ENCODE data around the gene GPR4.
A peak's percentile ranks its signal among the peaks of the same experiment; 100 is the strongest.

The GPR4 gene

GRCh38 chr19:45587873-45588272 lies 14.1 kb downstream of the GPR4 start:
- DNase-seq: no peak

GRCh38 chr19:45585158-45585577 lies 16.8 kb downstream of the GPR4 start:
- no peak for DNase-seq

DNA sequence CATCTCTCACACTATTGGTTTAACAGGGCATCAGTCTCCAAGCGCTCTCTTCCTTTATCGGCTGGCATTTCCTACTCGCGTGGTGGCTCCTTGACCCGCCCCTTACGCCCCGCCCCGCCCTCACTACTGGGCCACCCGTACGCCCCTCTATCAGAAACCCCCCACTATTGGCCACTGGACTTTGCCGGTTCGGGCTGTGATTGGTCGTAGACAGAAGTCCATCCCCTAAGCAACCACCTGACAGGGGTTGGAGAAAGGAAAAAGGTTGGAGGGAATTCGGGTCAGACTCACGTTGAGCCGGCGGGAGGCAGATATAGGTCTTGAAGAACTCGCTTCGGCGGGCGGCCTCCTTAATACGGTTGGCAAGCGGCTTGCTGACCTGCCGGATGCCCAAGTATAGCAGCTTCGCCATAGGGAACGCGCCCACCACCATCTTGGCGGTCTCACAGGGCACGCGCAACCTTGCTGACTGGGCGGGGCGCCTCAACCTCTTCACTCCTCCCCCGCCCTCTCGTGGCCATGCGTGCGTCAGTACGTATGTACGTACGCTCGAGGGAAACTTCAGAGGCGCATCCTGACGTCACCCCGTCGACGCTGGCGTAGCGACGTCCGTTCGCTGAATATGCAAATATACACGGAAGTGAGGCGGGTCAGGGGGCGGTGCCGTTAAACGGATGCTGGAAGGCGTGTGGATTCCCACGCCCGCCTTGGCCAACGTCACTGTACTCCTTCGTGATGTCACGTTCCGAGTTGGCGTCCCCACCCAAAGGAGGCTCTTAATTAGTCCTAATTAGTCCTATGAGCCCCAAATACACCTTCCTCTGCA lies 17.5 kb downstream of the GPR4 start, which contains the start of gene OPA3:
Gene OPA3 (minus strand): TSS at position 471 of the 826 bp plus-strand sequence. CDS start 38 bp downstream, at position 433.
- peak; percentile 98 for DNase-seq

DNA sequence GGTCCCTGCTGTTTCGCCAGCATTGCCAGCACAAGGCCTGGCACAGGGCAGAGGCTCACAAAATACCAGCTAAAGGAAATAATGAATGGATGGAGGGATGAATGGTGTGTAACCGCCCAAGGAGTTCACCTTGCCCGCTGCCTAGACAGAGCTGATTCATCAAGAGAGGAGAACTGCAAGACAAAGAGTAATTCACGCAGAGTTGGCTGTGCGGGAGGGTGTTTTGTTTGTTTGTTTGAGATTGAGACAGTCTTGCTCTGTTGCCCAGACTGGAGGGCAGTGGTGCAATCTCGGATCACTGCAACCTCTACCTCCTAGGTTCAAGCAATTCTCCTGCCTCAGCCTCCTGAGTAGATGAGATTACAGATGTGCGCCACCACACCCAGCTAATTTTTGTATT lies 20.4 kb downstream of the GPR4 start:
- DNase-seq: no peak

DNA sequence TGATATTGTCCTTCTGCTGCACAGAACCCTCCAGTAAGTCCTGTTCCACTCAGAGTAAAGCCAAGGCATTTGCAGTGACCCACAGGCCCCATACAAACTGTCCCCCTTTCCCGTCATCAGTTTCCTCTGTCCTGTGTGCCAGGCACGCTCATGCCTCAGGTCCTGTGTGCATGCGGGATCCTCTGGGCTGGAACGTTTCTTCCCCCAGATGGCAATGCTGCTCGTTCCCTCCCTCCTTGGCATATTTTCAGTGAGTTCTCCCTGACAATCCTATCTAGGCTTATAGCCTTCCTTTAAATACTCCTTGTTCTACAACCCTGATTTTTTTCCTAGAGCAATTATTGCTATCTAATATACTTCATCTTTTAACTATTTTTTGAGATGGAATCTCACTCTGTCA lies 23.2 kb downstream of the GPR4 start:
- DNase-seq: no peak

GRCh38 chr19:45577111-45577905 lies 24.7 kb downstream of the GPR4 start:
- DNase-seq: no peak

GRCh38 chr19:45576682-45577081 lies 25.3 kb downstream of the GPR4 start:
- no peak for DNase-seq

GRCh38 chr19:45575216-45575615 lies 26.8 kb downstream of the GPR4 start:
- no peak for DNase-seq

GRCh38 chr19:45574526-45574925 lies 27.5 kb downstream of the GPR4 start:
- no peak for DNase-seq

DNA sequence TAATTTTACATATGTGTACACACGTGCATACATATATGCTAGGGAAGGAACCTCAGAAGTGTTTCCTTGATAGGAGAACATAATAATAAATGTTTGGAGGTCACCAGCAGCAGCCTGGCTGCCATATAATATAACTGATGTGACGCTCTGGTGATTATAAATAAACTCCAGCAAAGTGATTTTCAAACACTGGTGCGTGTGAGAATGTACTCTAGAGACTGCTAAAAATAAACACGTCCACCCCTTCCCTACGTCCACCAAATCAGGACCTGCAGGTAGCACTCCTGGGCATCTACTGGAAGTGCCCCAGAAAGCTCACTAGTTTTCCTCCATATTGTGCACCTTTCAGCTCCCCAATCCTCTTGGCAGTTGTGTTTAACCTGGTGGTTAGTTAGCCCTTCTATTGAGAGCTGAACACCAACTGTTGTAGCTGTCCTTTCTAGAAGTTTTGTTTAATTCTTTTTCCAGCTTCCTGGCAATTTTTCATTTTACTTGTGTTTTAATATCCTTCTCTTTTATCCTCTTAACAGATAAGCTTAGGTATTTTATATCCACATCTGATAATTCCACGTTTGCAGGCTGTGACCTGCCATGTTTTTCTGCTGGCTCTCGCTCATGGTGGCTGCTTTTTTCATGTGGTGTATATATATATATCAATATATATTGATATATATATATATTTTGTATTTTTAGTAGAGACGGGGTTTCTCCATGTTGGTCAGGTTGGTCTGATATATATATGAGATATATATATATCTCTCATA lies 30.4 kb downstream of the GPR4 start:
- no peak for DNase-seq

DNA sequence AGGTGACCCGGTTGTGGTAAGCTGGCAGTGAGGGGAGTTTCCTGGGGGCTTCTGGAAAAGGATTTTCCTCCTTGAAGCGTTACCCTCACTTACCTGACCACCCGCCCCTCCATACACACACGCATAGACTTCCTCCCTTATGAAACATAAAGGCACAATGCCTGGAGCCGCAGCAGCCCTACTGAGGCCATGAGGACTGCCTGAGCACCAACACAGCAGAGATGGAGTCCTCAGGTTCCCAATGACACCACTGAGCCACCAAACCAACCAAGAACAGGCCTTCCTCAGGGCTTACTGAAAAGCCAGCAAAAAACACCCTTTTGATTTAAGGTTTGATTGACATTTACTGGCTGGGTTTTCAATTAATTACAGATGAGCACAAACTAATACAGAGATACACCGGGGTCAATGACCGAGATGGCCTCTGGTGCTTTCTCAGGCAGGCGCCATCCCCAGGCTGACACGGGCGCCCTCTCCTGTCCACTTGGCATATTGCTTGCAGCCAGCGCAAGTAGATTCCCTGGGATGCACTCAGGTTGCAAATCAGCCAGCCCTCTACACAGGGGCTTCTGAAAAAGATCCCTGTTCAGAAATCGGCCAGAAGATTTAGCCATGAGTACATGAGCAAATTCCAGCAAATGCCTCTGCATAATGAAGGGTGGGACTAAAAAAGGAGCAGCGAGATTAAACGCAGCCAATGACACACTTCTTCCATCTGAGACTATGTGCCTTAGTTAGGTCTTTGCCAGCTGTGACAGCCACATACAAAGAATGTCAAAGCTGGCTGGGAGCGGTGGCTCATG lies 32.2 kb downstream of the GPR4 start:
- peak; percentile 82 for DNase-seq

- DNase-seq: no peak
Measured at GRCh38 chr19:45568732-45569131, 33.3 kb downstream of the GPR4 start.

- no peak for DNase-seq
Measured at GRCh38 chr19:45567609-45568008, 34.4 kb downstream of the GPR4 start.

DNA sequence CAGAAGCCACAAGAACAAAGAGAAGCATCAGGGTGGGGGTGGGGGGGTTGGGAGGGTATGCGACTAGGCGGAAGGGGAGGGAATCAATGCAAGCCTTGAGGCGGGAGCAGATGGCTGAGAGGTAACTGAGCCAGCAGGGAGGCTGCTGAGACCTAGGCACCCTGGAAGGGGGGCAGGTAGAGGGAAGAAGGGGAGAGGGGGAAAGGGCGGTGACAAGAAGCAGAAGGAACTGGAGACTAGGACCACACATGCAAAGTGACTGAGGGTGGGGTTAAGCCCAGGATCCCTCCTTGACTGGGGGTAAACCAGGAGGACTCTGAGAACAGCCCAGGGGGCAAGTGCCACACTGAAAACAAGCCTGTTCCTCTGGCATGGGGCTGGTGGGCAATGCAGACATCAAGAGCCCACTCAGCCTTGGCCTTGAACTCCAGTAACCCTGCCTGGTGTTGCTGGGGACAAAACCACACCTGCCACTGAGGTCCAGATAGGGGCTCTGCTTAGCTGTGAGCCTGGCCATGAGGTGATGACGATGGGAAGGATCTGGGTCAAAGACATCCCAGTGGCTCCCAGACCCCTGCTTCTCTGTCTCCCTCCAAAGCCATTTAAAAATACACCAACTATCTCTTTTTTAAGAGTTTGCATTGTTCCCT lies 37.8 kb downstream of the GPR4 start:
- DNase-seq: no peak

- DNase-seq: no peak
Measured at GRCh38 chr19:45560686-45561085, 41.3 kb downstream of the GPR4 start.

DNA sequence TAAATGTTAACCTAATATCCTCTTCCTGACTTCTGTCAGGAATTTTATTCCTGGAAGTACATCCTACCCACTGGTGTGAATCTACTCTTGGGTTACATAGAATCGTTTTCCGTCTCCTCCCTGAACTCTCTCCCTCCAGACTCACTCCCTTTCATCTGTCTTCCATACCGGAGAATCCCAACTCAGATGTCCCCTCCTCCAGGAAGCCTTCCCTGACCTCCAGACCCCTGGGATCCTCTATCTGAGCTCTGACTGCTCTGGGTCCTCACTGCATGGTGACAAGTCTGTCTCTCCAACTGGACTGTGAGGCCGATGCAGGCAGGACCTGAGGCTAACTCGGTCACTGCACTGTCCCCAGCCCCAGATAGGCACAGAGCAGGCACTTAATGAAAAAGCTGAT lies 42.0 kb downstream of the GPR4 start:
- DNase-seq: no peak

DNA sequence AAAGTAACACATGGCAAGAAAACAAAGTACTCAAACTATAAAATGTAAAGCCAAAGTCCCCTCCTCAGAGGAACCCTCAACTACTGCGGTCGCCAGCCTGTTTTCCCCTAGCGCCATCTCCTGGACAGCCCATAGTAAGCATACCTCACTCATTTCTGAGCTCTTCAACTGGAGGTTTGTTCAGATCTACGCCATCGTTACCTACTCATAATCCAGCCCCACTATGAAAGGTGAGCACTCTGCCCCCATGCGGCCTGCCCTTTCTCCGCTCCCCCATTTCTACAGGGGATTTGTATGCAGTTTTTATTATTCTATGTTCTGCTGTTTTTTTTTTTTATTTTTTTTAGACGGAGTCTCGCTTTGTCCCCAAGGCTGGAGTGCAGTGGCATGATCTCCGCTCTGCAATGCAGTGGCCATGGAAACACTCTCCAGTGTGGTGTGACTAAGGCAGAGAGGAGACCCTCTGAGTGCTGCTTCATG lies 43.6 kb downstream of the GPR4 start:
- DNase-seq: peak; percentile 75

- no peak for DNase-seq
Measured at GRCh38 chr19:45556835-45557234, 45.2 kb downstream of the GPR4 start.

- no peak for DNase-seq
Measured at GRCh38 chr19:45554481-45554880, 47.5 kb downstream of the GPR4 start.

DNA sequence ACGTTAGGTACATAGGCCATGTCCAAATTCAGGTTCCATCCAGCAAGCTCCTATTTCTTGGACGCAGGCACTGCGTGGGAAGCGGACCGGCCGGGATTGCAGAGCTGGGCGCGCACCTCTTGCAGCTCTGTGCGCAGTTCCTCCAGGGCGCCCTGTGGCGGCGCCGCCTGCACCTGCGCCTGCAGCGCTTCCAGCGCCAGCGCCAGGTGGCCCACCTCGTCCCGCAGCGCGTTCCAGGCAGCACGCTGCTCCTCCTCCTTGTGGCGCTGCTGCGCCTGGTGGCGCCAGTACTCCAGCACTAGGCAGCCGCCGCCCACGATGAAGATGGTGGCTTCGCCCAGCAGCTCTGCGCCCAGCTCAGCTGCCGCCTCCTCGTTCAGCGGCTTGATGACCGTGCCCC lies 48.5 kb downstream of the GPR4 start:
- DNase-seq: no peak

- DNase-seq: no peak
Measured at GRCh38 chr19:45547965-45548609, 53.9 kb downstream of the GPR4 start.
